HepG2 (cell line): ENCODE measurements around the gene ZNF584. TPM values are rescaled to one million over a fixed set of nuclear protein-coding genes. Genes with fewer than 3 reads are reported as not detected.

Experiments
- BRF2 ChIP-seq: sonication (generic); formaldehyde crosslinking; IDR thresholded peaks from 2 replicates; pipeline ENCODE4 v1.8.1; 2022; ENCODE audit warnings: mild to moderate bottlenecking, missing genetic modification reagents
- KMT2B ChIP-seq: IDR thresholded peaks from 2 replicates; pipeline ENCODE4 v1.6.1; 2016; ENCODE audit warnings: missing genetic modification reagents, missing compliant biosample characterization
- MTA1 ChIP-seq: sonication (generic); formaldehyde crosslinking; IDR thresholded peaks from 2 replicates; pipeline ENCODE4 v1.4.0; 2020; ENCODE audit warnings: missing genetic modification reagents, mild to moderate bottlenecking, borderline replicate concordance
- MYC ChIP-seq: sonication (generic); formaldehyde crosslinking; IDR thresholded peaks from 2 replicates; pipeline ENCODE4 v1.9.0; 2021; ENCODE audit warnings: missing genetic modification reagents, borderline replicate concordance
- PATZ1 ChIP-seq: sonication (generic); formaldehyde crosslinking; IDR thresholded peaks from 2 replicates; pipeline ENCODE4 v1.4.0; 2020; ENCODE audit warnings: missing genetic modification reagents
- PLSCR1 ChIP-seq: sonication (generic); formaldehyde crosslinking; IDR thresholded peaks from 2 replicates; pipeline ENCODE4 v1.5.0; 2020; ENCODE audit warnings: missing genetic modification reagents, mild to moderate bottlenecking, borderline replicate concordance
- RBFOX2 ChIP-seq: fragments of 200-400 bp; formaldehyde crosslinking; IDR thresholded peaks from 2 replicates; pipeline ENCODE4 v1.6.1; 2017; ENCODE audit warnings: low read depth, mild to moderate bottlenecking, low read length
- SMAD1 ChIP-seq: sonication (generic); formaldehyde crosslinking; IDR thresholded peaks from 2 replicates; pipeline ENCODE4 v1.4.0; 2020; ENCODE audit warnings: missing genetic modification reagents, low read depth, mild to moderate bottlenecking, borderline replicate concordance
- SRSF9 ChIP-seq: fragments of 200-400 bp; formaldehyde crosslinking; IDR thresholded peaks from 2 replicates; pipeline ENCODE4 v1.6.1; 2018; ENCODE audit warnings: borderline replicate concordance, mild to moderate bottlenecking, low read depth, low read length; ENCODE audit not compliant: insufficient read depth, poor library complexity, severe bottlenecking
- TRIM24 ChIP-seq: sonication (generic); formaldehyde crosslinking; IDR thresholded peaks from 2 replicates; pipeline ENCODE4 v1.8.0; 2022; ENCODE audit warnings: mild to moderate bottlenecking, missing genetic modification reagents
- XRCC5 ChIP-seq: fragments of 200-400 bp; formaldehyde crosslinking; optimal IDR thresholded peaks from 2 replicates; pipeline ENCODE3; 2017; ENCODE audit warnings: mild to moderate bottlenecking, low read length
- ZFP36L2 ChIP-seq: sonication (generic); formaldehyde crosslinking; IDR thresholded peaks from 2 replicates; pipeline ENCODE4 v1.4.0; 2020; ENCODE audit warnings: missing genetic modification reagents
- ZNF24 ChIP-seq: fragments of 450-650 bp; IDR thresholded peaks from 2 replicates; pipeline ENCODE4 v1.6.1; 2017; ENCODE audit warnings: antibody characterized with exemption, mild to moderate bottlenecking
- ZNF343 ChIP-seq: sonication (generic); formaldehyde crosslinking; IDR thresholded peaks from 2 replicates; pipeline ENCODE4 v1.4.0; 2020; ENCODE audit warnings: mild to moderate bottlenecking, missing genetic modification reagents
- polyA plus RNA-seq, 8 experiments: library from polyadenylated mRNA; depleted of rRNA in 3 of 8; stranded (reverse) in 7 of 8; unstranded in 1 of 8; fragments of >200 nt; fragmentation: Illumina TruSeq in 4 of 8; extraction: Trizol in 4 of 8; gene quantifications; 2 replicates each; pipeline versions ENCODE4 v1.2.1 to v1.2.3, GENCODE V29; 2011 to 2016; ENCODE audit warnings: low read depth in 4 of 8, missing spikeins in 1 of 8, mixed read lengths in 1 of 8; ENCODE audit not compliant: insufficient read depth in 1 of 8
- total RNA-seq, 5 experiments: library from RNA; depleted of rRNA; stranded (reverse); fragments of >200 nt; fragmentation: Illumina TruSeq; extraction: Trizol; gene quantifications; 2 replicates each; pipeline ENCODE4 v1.2.3, GENCODE V29; 2016; ENCODE audit warnings: low read depth in 1 of 5
- TF ChIP-seq, protein P1 (sequence below): IDR thresholded peaks from 2 replicates; pipeline ENCODE4 v1.6.1; 2016; ENCODE audit warnings: low read depth, borderline replicate concordance
- TF ChIP-seq, protein P2 (sequence below): sonication (generic); formaldehyde crosslinking; IDR thresholded peaks from 2 replicates; pipeline ENCODE4 v1.4.0; 2020; ENCODE audit warnings: missing genetic modification reagents

ZNF584 gene
- total and polyA plus RNA-seq, 2 of the 13 experiments (the other 11 are each of a cell fraction or from before 2014, with no cell fraction given) = 2.4 to 7.0 TPM

DNA sequence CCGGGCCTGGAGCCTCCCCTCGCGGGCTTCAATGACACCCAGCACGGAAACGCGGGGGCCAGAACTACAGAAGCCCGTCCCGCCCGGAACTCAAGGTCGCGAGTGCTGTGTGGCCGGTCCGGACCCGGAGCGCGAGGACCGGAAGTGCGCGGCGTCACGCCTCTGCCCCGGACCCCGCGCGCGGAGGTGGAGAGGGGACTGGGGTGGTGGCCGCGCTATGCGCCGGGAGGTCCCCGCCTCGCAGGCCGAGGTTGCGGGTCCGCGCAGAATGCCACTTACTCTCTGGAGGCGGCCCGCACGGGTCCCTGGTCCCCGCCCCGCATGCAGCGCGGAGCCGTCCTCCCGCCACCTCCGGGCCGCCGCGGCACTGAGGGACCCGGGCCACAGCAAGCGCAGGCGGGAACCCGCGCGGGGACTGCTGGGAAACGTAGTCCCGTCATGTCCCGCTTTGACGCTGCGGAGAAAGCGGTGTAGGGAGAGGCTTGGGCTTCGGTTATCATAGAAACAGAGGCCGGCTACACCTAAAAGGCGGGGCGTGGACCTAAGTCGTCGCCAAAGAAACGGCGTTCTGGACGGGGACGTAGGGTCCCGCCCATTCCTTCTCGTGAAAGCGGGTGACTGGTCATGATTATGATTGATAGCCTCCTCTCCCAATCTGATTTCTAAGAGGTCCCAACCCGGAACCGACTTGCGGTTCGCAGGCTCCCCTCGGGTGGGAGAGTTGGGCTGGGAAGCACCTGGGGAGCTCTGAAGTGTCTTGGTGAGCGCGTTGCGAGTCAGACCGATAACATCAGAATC, 27.6 kb upstream of the ZNF584 start, which contains the start of gene ZNF837 (continued):
- TF ChIP-seq PATZ1 (CRISPR knock-in tag) (peak; percentile 91), SRSF9 (no peak), ZNF343 (CRISPR knock-in tag) (0 out of 2 replicates have a peak, but pooled peaks have one; percentile 64), MYC (CRISPR knock-in tag) (peak; percentile 97), RBFOX2 (peak; percentile 100), XRCC5 (peak; percentile 85), ZFP36L2 (CRISPR knock-in tag) (no peak), SMAD1 (CRISPR knock-in tag) (no peak), TRIM24 (CRISPR knock-in tag) (no peak), MTA1 (CRISPR knock-in tag) (peak; percentile 87; the same call in 1 of the 2 replicates), BRF2 (CRISPR knock-in tag) (0 out of 2 replicates have a peak, but pooled peaks have one; percentile 37), ZNF24 (peak; percentile 26; the same call in 1 of the 2 replicates), KMT2B (CRISPR knock-in tag) (peak; percentile 91), PLSCR1 (no peak)
- TF ChIP-seq, protein P1, sequence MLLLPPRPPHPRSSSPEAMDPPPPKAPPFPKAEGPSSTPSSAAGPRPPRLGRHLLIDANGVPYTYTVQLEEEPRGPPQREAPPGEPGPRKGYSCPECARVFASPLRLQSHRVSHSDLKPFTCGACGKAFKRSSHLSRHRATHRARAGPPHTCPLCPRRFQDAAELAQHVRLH (CRISPR knock-in tag) = peak; percentile 89; the same call in 1 of the 2 replicates
- TF ChIP-seq, protein P2, sequence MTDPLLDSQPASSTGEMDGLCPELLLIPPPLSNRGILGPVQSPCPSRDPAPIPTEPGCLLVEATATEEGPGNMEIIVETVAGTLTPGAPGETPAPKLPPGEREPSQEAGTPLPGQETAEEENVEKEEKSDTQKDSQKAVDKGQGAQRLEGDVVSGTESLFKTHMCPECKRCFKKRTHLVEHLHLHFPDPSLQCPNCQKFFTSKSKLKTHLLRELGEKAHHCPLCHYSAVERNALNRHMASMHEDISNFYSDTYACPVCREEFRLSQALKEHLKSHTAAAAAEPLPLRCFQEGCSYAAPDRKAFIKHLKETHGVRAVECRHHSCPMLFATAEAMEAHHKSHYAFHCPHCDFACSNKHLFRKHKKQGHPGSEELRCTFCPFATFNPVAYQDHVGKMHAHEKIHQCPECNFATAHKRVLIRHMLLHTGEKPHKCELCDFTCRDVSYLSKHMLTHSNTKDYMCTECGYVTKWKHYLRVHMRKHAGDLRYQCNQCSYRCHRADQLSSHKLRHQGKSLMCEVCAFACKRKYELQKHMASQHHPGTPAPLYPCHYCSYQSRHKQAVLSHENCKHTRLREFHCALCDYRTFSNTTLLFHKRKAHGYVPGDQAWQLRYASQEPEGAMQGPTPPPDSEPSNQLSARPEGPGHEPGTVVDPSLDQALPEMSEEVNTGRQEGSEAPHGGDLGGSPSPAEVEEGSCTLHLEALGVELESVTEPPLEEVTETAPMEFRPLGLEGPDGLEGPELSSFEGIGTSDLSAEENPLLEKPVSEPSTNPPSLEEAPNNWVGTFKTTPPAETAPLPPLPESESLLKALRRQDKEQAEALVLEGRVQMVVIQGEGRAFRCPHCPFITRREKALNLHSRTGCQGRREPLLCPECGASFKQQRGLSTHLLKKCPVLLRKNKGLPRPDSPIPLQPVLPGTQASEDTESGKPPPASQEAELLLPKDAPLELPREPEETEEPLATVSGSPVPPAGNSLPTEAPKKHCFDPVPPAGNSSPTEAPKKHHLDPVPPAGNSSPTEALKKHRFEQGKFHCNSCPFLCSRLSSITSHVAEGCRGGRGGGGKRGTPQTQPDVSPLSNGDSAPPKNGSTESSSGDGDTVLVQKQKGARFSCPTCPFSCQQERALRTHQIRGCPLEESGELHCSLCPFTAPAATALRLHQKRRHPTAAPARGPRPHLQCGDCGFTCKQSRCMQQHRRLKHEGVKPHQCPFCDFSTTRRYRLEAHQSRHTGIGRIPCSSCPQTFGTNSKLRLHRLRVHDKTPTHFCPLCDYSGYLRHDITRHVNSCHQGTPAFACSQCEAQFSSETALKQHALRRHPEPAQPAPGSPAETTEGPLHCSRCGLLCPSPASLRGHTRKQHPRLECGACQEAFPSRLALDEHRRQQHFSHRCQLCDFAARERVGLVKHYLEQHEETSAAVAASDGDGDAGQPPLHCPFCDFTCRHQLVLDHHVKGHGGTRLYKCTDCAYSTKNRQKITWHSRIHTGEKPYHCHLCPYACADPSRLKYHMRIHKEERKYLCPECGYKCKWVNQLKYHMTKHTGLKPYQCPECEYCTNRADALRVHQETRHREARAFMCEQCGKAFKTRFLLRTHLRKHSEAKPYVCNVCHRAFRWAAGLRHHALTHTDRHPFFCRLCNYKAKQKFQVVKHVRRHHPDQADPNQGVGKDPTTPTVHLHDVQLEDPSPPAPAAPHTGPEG (CRISPR knock-in tag) = no peak; the same call in 1 of the 2 replicates
